ENCODE results near the gene DYRK4. TPM values are rescaled to one million over a fixed set of nuclear protein-coding genes. Genes with fewer than 3 reads are reported as not detected.
A peak's percentile ranks its signal among the peaks of the same experiment; 100 is the strongest.

DYRK4 gene
- total RNA-seq, 1 experiment from 2014 or later: 72.2 TPM

GRCh38 chr12:4595881-4596280, 33.9 kb downstream of the DYRK4 start:
- DNase-seq (ENCODE audit: low read depth, low spot score): no peak
- in situ Hi-C loops (cut with HindIII; ENCODE audit: low pct_unique_long_range_greater_than_20kb, low sequenced_read_pairs): no loop called here

GRCh38 chr12:4603421-4603820, 41.4 kb downstream of the DYRK4 start:
- in situ Hi-C loops (cut with HindIII; ENCODE audit: low pct_unique_long_range_greater_than_20kb, low sequenced_read_pairs): no loop called here
- DNase-seq (ENCODE audit: low read depth, low spot score): no peak

- in situ Hi-C loops (cut with HindIII; ENCODE audit: low pct_unique_long_range_greater_than_20kb, low sequenced_read_pairs): no loop called here
- DNase-seq (ENCODE audit: low read depth, low spot score): no peak
Measured at GRCh38 chr12:4603946-4604345, 41.9 kb downstream of the DYRK4 start.

GRCh38 chr12:4604684-4605193, 42.7 kb downstream of the DYRK4 start:
- in situ Hi-C loops (cut with HindIII; ENCODE audit: low pct_unique_long_range_greater_than_20kb, low sequenced_read_pairs): no loop called here
- peak; percentile 91 for DNase-seq (ENCODE audit: low read depth, low spot score)

- no peak for DNase-seq (ENCODE audit: low read depth, low spot score)
- in situ Hi-C loops (cut with HindIII; ENCODE audit: low pct_unique_long_range_greater_than_20kb, low sequenced_read_pairs): no loop called here
Measured at GRCh38 chr12:4607056-4607455, 45.0 kb downstream of the DYRK4 start.

GRCh38 chr12:4609071-4609470, 47.1 kb downstream of the DYRK4 start:
- in situ Hi-C loops (cut with HindIII; ENCODE audit: low pct_unique_long_range_greater_than_20kb, low sequenced_read_pairs): no loop called here

GRCh38 chr12:4610481-4610880, 48.5 kb downstream of the DYRK4 start:
- DNase-seq (ENCODE audit: low read depth, low spot score): no peak
- in situ Hi-C loops (cut with HindIII; ENCODE audit: low pct_unique_long_range_greater_than_20kb, low sequenced_read_pairs): no loop called here

More at GRCh38 chr12:4609071-4609470, 47.1 kb downstream of the DYRK4 start:
- no peak for DNase-seq (ENCODE audit: low read depth, low spot score)

GRCh38 chr12:4615667-4616066, 53.7 kb downstream of the DYRK4 start:
- in situ Hi-C loops (cut with HindIII; ENCODE audit: low pct_unique_long_range_greater_than_20kb, low sequenced_read_pairs): no loop called here
- no peak for DNase-seq (ENCODE audit: low read depth, low spot score)

GRCh38 chr12:4621511-4621910, 59.5 kb downstream of the DYRK4 start:
- in situ Hi-C loops (cut with HindIII; ENCODE audit: low pct_unique_long_range_greater_than_20kb, low sequenced_read_pairs): no loop called here
- DNase-seq (ENCODE audit: low read depth, low spot score): no peak

- in situ Hi-C loops (cut with HindIII; ENCODE audit: low pct_unique_long_range_greater_than_20kb, low sequenced_read_pairs): no loop called here
Measured at GRCh38 chr12:4626543-4626942, 64.5 kb downstream of the DYRK4 start.

GRCh38 chr12:4628406-4628805, 66.4 kb downstream of the DYRK4 start:
- peak; percentile 86 for DNase-seq (ENCODE audit: low read depth, low spot score)
- in situ Hi-C loops (cut with HindIII; ENCODE audit: low pct_unique_long_range_greater_than_20kb, low sequenced_read_pairs): no loop called here

More at GRCh38 chr12:4626543-4626942, 64.5 kb downstream of the DYRK4 start:
- DNase-seq (ENCODE audit: low read depth, low spot score): no peak

- in situ Hi-C loops (cut with HindIII; ENCODE audit: low pct_unique_long_range_greater_than_20kb, low sequenced_read_pairs): no loop called here
Measured at GRCh38 chr12:4630262-4630661, 68.3 kb downstream of the DYRK4 start.

GRCh38 chr12:4643747-4644146, 81.7 kb downstream of the DYRK4 start:
- DNase-seq (ENCODE audit: low read depth, low spot score): no peak
- in situ Hi-C loops (cut with HindIII; ENCODE audit: low pct_unique_long_range_greater_than_20kb, low sequenced_read_pairs): no loop called here

More at GRCh38 chr12:4630262-4630661, 68.3 kb downstream of the DYRK4 start:
- no peak for DNase-seq (ENCODE audit: low read depth, low spot score)

GRCh38 chr12:4645023-4645422, 83.0 kb downstream of the DYRK4 start:
- in situ Hi-C loops (cut with HindIII; ENCODE audit: low pct_unique_long_range_greater_than_20kb, low sequenced_read_pairs): no loop called here
- DNase-seq (ENCODE audit: low read depth, low spot score): no peak

- DNase-seq (ENCODE audit: low read depth, low spot score): no peak
- in situ Hi-C loops (cut with HindIII; ENCODE audit: low pct_unique_long_range_greater_than_20kb, low sequenced_read_pairs): no loop called here
Measured at GRCh38 chr12:4648104-4648500, 86.1 kb downstream of the DYRK4 start.

- in situ Hi-C loops (cut with HindIII; ENCODE audit: low pct_unique_long_range_greater_than_20kb, low sequenced_read_pairs): no loop called here
- peak; percentile 87 for DNase-seq (ENCODE audit: low read depth, low spot score)
Measured at GRCh38 chr12:4648501-4649357, 86.7 kb downstream of the DYRK4 start, which contains the start of the genes AKAP3 and NDUFA9. Gene AKAP3 (minus strand): TSS chr12:4649051. CDS start chr12:4638196, 10,855 bp downstream. Gene NDUFA9 (plus strand): TSS chr12:4649114. CDS start chr12:4649127, 13 bp downstream.

GRCh38 chr12:4649358-4649661, 87.3 kb downstream of the DYRK4 start:
- DNase-seq (ENCODE audit: low read depth, low spot score): no peak
- in situ Hi-C loops (cut with HindIII; ENCODE audit: low pct_unique_long_range_greater_than_20kb, low sequenced_read_pairs): no loop called here

- no peak for DNase-seq (ENCODE audit: low read depth, low spot score)
- in situ Hi-C loops (cut with HindIII; ENCODE audit: low pct_unique_long_range_greater_than_20kb, low sequenced_read_pairs): no loop called here
Measured at GRCh38 chr12:4653257-4653656, 91.2 kb downstream of the DYRK4 start.

- DNase-seq (ENCODE audit: low read depth, low spot score): no peak
- in situ Hi-C loops (cut with HindIII; ENCODE audit: low pct_unique_long_range_greater_than_20kb, low sequenced_read_pairs): no loop called here
Measured at GRCh38 chr12:4653691-4654090, 91.7 kb downstream of the DYRK4 start.

Data from SK-MEL-5 (cell line).